Measurements from ENCODE around the gene CTBS.
A peak's percentile ranks its signal among the peaks of the same experiment; 100 is the strongest.

Gene CTBS

GRCh38 chr1:84505493-84506001, 68.7 kb downstream of the CTBS start:
- peak; percentile 43 for DNase-seq

- no peak for DNase-seq
These were observed 69.4 kb downstream of the CTBS start for GRCh38 chr1:84504580-84505492.

- no peak for DNase-seq
These were observed 71.3 kb downstream of the CTBS start for GRCh38 chr1:84502927-84503326.
